ENCODE data around the gene TOP1. TPM values are rescaled to one million over a fixed set of nuclear protein-coding genes. Genes with fewer than 3 reads are reported as not detected.

Gene TOP1
- total and polyA plus RNA-seq, 2 of the 4 experiments (the other 2 are of a cell fraction): 14.0 to 21.5 TPM

DNA sequence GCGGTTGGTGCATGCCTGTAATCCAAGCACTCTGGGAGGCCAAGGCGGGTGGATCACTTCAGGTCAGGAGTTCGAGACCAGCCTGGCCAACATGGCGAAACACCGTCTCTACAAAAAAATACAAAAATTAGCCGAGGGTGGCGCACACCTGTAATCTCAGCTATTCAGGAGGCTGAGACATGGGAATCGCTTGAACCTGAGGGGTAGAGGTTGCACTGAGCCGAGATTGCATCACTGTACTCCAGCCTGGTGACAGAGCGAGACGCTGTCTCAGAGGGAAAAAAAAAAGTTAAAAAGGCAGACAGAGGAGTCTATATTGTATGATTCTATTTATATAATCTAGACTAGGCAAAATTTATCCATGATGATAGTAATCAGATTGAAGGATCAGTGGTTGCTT lies 81.4 kb downstream of the TOP1 start:
- TF ChIP-seq SMC3 (IDR thresholded peaks at IDR 0.05; ENCODE audit: low read depth, low read length): no peak
- TF ChIP-seq RFX5 (IDR thresholded peaks at IDR 0.05; ENCODE audit: low read depth, low read length): no peak
- TF ChIP-seq POLR2A (IDR thresholded peaks at IDR 0.05; ENCODE audit: low read depth, low read length): no peak
- TF ChIP-seq MAZ (IDR thresholded peaks at IDR 0.05; ENCODE audit: borderline replicate concordance, low read depth, low read length): no peak
- no peak for TF ChIP-seq CEBPB (IDR thresholded peaks at IDR 0.05; ENCODE audit: low read depth, low read length)
- no peak for TF ChIP-seq FOS (IDR thresholded peaks at IDR 0.05; ENCODE audit: low read depth, low read length)
- TF ChIP-seq CHD1 (IDR thresholded peaks at IDR 0.05; ENCODE audit: low read depth, low read length): no peak
- TF ChIP-seq MAFK (IDR thresholded peaks at IDR 0.05; ENCODE audit: low read depth, low read length): no peak
- no peak for TF ChIP-seq MXI1 (IDR thresholded peaks at IDR 0.05; ENCODE audit: borderline replicate concordance, low read depth, low read length)
- no peak for TF ChIP-seq USF2 (IDR thresholded peaks at IDR 0.05; ENCODE audit: low read depth, low read length)
- TF ChIP-seq, protein P1, sequence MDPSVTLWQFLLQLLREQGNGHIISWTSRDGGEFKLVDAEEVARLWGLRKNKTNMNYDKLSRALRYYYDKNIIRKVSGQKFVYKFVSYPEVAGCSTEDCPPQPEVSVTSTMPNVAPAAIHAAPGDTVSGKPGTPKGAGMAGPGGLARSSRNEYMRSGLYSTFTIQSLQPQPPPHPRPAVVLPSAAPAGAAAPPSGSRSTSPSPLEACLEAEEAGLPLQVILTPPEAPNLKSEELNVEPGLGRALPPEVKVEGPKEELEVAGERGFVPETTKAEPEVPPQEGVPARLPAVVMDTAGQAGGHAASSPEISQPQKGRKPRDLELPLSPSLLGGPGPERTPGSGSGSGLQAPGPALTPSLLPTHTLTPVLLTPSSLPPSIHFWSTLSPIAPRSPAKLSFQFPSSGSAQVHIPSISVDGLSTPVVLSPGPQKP (IDR thresholded peaks at IDR 0.05; ENCODE audit: borderline replicate concordance, low read depth, low read length): no peak
- TF ChIP-seq RCOR1 (IDR thresholded peaks at IDR 0.05; ENCODE audit: insufficient replicate concordance, low read length): no peak
- Histone ChIP-seq H2AK5ac (ENCODE audit: low read depth, low read length) (no peak overlapping the region), H3K27ac (ENCODE audit: insufficient read depth, low read length) (no peak overlapping the region), H3K27me3 (ENCODE audit: control insufficient read depth, insufficient read depth, low read length) (no peaks in the 10 kb centered on the region), H2AK9ac (replicated peaks; ENCODE audit: low read depth, low read length, poor library complexity) (no peak overlapping the region), H3K36me3 (ENCODE audit: control insufficient read depth, insufficient read depth, low read length) (peaks cover 45% of the 10 kb centered on the region), H4K20me1 (ENCODE audit: insufficient read depth, low read length) (no peaks in the 10 kb centered on the region; the same call in 1 of the 2 replicates), H3K18ac (ENCODE audit: low read depth, low read length) (no peak overlapping the region), H2BK120ac (ENCODE audit: low read depth, low read length) (no peak overlapping the region), H3K9me3 (ENCODE audit: control insufficient read depth, insufficient read depth, low read length) (no peaks in the 10 kb centered on the region), H3K4me2 (ENCODE audit: low read depth, low read length) (no peak overlapping the region), H3K4me3 (ENCODE audit: insufficient read depth, low read depth, low read length) (no peak overlapping the region), H3K4ac (ENCODE audit: low read depth, low read length) (no peak overlapping the region), H2AFZ (replicated peaks; ENCODE audit: low read length, poor library complexity) (no peak overlapping the region), H2BK20ac (ENCODE audit: low read depth, low read length) (no peak overlapping the region), H4K5ac (ENCODE audit: low read depth, low read length) (no peak overlapping the region), H3K9me1 (ENCODE audit: insufficient read depth, low read length) (peaks cover 3% of the 10 kb centered on the region; the same call in 1 of the 2 replicates), H3K79me1 (ENCODE audit: low read depth in 1 of 2, low read length in 2 of 2) (peaks cover 34 to 37% of the 10 kb centered on the region in 2 experiments), H4K8ac (ENCODE audit: low read depth in 2 of 2, low read length in 2 of 2) (no peak overlapping the region), H3K23ac (ENCODE audit: low read depth, low read length) (no peak overlapping the region), H2BK5ac (ENCODE audit: low read depth, low read length, poor library complexity, severe bottlenecking) (no peak overlapping the region), H3K14ac (replicated peaks; ENCODE audit: low read depth, low read length) (no peak overlapping the region), H3K56ac (ENCODE audit: extremely low read depth, insufficient read depth, low read length) (no peak overlapping the region), H3K4me1 (ENCODE audit: control insufficient read depth, insufficient read depth, low read length) (no peaks in the 10 kb centered on the region), H2BK15ac (ENCODE audit: low read depth, low read length) (no peak overlapping the region), H3K9ac (ENCODE audit: low read depth, low read length) (no peak overlapping the region), H4K91ac (ENCODE audit: insufficient read depth, low read depth, low read length) (no peak overlapping the region)
- no TSS peak for BruUV-seq (replicated peaks)
- 100% methylated on average over 6 of the region's 11 CpGs; no CpG with 5 or more reads in 1 of the 2 experiments for WGBS, 2 experiments (ENCODE audit: extremely low coverage in 2 of 2, insufficient read length in 1 of 2)
- in situ Hi-C loops (cut with MboI; ENCODE audit: low sequenced_read_pairs): no loop called here
- POLR2A ChIA-PET (ENCODE audit: unreplicated experiment): no interaction called here
- intact Hi-C loops (cut with micrococcal nuclease): no loop called here
- dilution Hi-C loops (cut with HindIII; ENCODE audit: low sequenced_read_pairs, unreplicated experiment): no loop called here
- DNase-seq (no peak), ATAC-seq (ENCODE audit: low read depth) (no peak)
- CTCF ChIA-PET: no interaction called here
